H1 (cell line): ENCODE measurements around the gene DRD2. TPM values are rescaled to one million over a fixed set of nuclear protein-coding genes. Genes with fewer than 3 reads are reported as not detected.

ENCODE experiments used
- CTCF ChIA-PET: fragments of 300-600 bp; sonication (Branson Sonifier 250); formaldehyde crosslinking; loops from one replicate; lab custom pipeline; 2021; ENCODE audit not compliant: partially characterized antibody; lab: Charles Lee
- POLR2A ChIA-PET: fragments of 300-600 bp; sonication (Branson Sonifier 250); formaldehyde crosslinking; loops from one replicate; lab custom pipeline; 2021; ENCODE audit warnings: inconsistent platforms; ENCODE audit not compliant: partially characterized antibody; lab: Charles Lee
- DNase-seq, 2 experiments: peaks; one replicate each; pipeline versions ENCODE4 v3.0.0 to v3.0.0-alpha.2; 2010 to 2022; ENCODE audit warnings: low spot score in 2 of 2, low read depth in 1 of 2, mixed read lengths in 1 of 2
- FAIRE-seq: peaks from 2 replicates; lab custom pipeline; 2011; peaks lifted over from hg19 to GRCh38; lab: Jason Lieb, UNC
- H2AFZ ChIP-seq: 2 replicates; pipeline ENCODE4 v1.8.1; 2012; ENCODE audit warnings: low read length, inconsistent platforms
- H2AK5ac ChIP-seq: 2 replicates; pipeline ENCODE4 v1.6.1; 2013; ENCODE audit warnings: low read depth, low read length
- H2BK120ac ChIP-seq: replicated peaks from 2 replicates; pipeline ENCODE3; 2013; ENCODE audit warnings: low read depth, low read length, inconsistent platforms
- H2BK12ac ChIP-seq: 2 replicates; pipeline ENCODE4 v1.6.1; 2013; ENCODE audit warnings: low read depth, low read length
- H2BK15ac ChIP-seq: 2 replicates; pipeline ENCODE4 v1.6.1; 2013; ENCODE audit warnings: low read length
- H2BK20ac ChIP-seq: 2 replicates; pipeline ENCODE4 v1.6.1; 2013; ENCODE audit warnings: low read length
- H2BK5ac ChIP-seq: 2 replicates; pipeline ENCODE4 v1.6.1; 2013; ENCODE audit warnings: low read depth, low read length
- H3K14ac ChIP-seq: 2 replicates; pipeline ENCODE4 v1.6.1; 2013; ENCODE audit warnings: inconsistent platforms; ENCODE audit not compliant: insufficient read length
- H3K18ac ChIP-seq: 2 replicates; pipeline ENCODE4 v1.6.1; 2013; ENCODE audit warnings: low read length; ENCODE audit errors: extremely low read depth
- H3K23ac ChIP-seq: 2 replicates; pipeline ENCODE4 v1.6.1; 2013; ENCODE audit warnings: inconsistent platforms; ENCODE audit not compliant: insufficient read length
- H3K23me2 ChIP-seq: 2 replicates; pipeline ENCODE4 v1.6.1; 2013; ENCODE audit warnings: low read depth, low read length
- H3K27ac ChIP-seq: 2 replicates; pipeline ENCODE4 v1.6.1; 2011; ENCODE audit warnings: low read depth, low read length, inconsistent platforms
- H3K27me3 ChIP-seq, 4 experiments: replicated peaks in 1 of 4; 1 replicate in 1 of 4; 2 replicates in 3 of 4; pipeline versions ENCODE4 v1.6.1 to v1.8.1; 2011 to 2013; ENCODE audit warnings: low read length in 3 of 4, mild to moderate bottlenecking in 3 of 4, inconsistent platforms in 2 of 4, mixed read lengths in 2 of 4, moderate library complexity in 1 of 4; ENCODE audit not compliant: control insufficient read depth in 3 of 4, insufficient read depth in 3 of 4; ENCODE audit errors: extremely low read depth in 1 of 4
- H3K36me3 ChIP-seq, 4 experiments: 2 replicates each; pipeline versions ENCODE4 v1.6.1 to v1.8.1; 2011 to 2013; ENCODE audit warnings: mild to moderate bottlenecking in 4 of 4, low read length in 3 of 4, moderate library complexity in 2 of 4, control low read depth in 1 of 4, inconsistent platforms in 1 of 4; ENCODE audit not compliant: insufficient read depth in 4 of 4, control insufficient read depth in 2 of 4
- H3K4ac ChIP-seq: replicated peaks from 2 replicates; pipeline ENCODE3; 2013; ENCODE audit warnings: low read length, low read depth, mixed read lengths, inconsistent platforms; ENCODE audit not compliant: insufficient read length
- H3K4me1 ChIP-seq, 4 experiments: replicated peaks in 1 of 4; 1 replicate in 1 of 4; 2 replicates in 3 of 4; pipeline versions ENCODE4 v1.6.1 to v1.8.1; 2011 to 2013; ENCODE audit warnings: low read length in 3 of 4, inconsistent platforms in 2 of 4, mixed read lengths in 1 of 4; ENCODE audit not compliant: insufficient read depth in 4 of 4, control insufficient read depth in 3 of 4
- H3K4me2 ChIP-seq, 2 experiments: 2 replicates each; pipeline versions ENCODE4 v1.6.1 to v1.8.1; 2011 to 2013; ENCODE audit warnings: low read depth in 2 of 2, low read length in 2 of 2, control low read depth in 1 of 2, inconsistent platforms in 1 of 2, mild to moderate bottlenecking in 1 of 2; ENCODE audit not compliant: insufficient read depth in 1 of 2
- H3K4me3 ChIP-seq, 4 experiments: fragments of 200-600, 300-600 bp in 1 of 4; sonication (generic), shearing (Covaris generic), sonication (Bioruptor Twin) in 1 of 4; 2 replicates each; pipeline versions ENCODE4 v1.5.1 to v1.8.1; 2011 to 2016; ENCODE audit warnings: low read length in 4 of 4, low read depth in 3 of 4, control low read depth in 2 of 4, inconsistent platforms in 2 of 4, mild to moderate bottlenecking in 2 of 4, mixed read lengths in 1 of 4, moderate library complexity in 1 of 4; ENCODE audit not compliant: insufficient read depth in 2 of 4; ENCODE audit errors: extremely low read depth in 1 of 4
- H3K56ac ChIP-seq: replicated peaks from 2 replicates; pipeline ENCODE3; 2013; ENCODE audit warnings: low read depth, mild to moderate bottlenecking, mixed read lengths, low read length, inconsistent platforms; ENCODE audit not compliant: insufficient read length
- H3K79me1 ChIP-seq: 2 replicates; pipeline ENCODE4 v1.6.1; 2013; ENCODE audit warnings: low read depth, low read length, control low read depth
- H3K79me2 ChIP-seq, 2 experiments: 2 replicates each; pipeline versions ENCODE4 v1.6.1 to v1.8.1; 2012 to 2013; ENCODE audit warnings: low read length in 2 of 2, mild to moderate bottlenecking in 2 of 2, inconsistent platforms in 1 of 2; ENCODE audit not compliant: insufficient read depth in 2 of 2, control insufficient read depth in 1 of 2
- H3K9ac ChIP-seq, 4 experiments: replicated peaks in 1 of 4; 1 replicate in 1 of 4; 2 replicates in 3 of 4; pipeline versions ENCODE4 v1.6.1 to v1.8.1; 2011 to 2013; ENCODE audit warnings: low read depth in 3 of 4, low read length in 3 of 4, control low read depth in 2 of 4, mild to moderate bottlenecking in 2 of 4, moderate library complexity in 2 of 4, inconsistent platforms in 1 of 4; ENCODE audit errors: extremely low read depth in 1 of 4
- H3K9me3 ChIP-seq, 2 experiments: 2 replicates each; pipeline versions ENCODE4 v1.6.1 to v1.8.1; 2012 to 2013; ENCODE audit warnings: mild to moderate bottlenecking in 2 of 2, moderate library complexity in 2 of 2, control low read depth in 1 of 2, inconsistent platforms in 1 of 2, low read depth in 1 of 2, low read length in 1 of 2, mixed read lengths in 1 of 2; ENCODE audit not compliant: insufficient read depth in 2 of 2
- H4K20me1 ChIP-seq, 2 experiments: replicated peaks in 1 of 2; 2 replicates each; pipeline versions ENCODE3 to v1.8.1; 2011 to 2013; ENCODE audit warnings: inconsistent platforms in 2 of 2, low read length in 2 of 2, mild to moderate bottlenecking in 1 of 2; ENCODE audit not compliant: insufficient read depth in 2 of 2, control insufficient read depth in 1 of 2
- H4K5ac ChIP-seq: 2 replicates; pipeline ENCODE4 v1.6.1; 2013; ENCODE audit warnings: low read length, low read depth, mixed read lengths, inconsistent platforms; ENCODE audit not compliant: insufficient read length
- H4K8ac ChIP-seq: 2 replicates; pipeline ENCODE4 v1.8.0; 2013; ENCODE audit warnings: mild to moderate bottlenecking, moderate library complexity, low read length, inconsistent platforms; ENCODE audit not compliant: insufficient read depth; ENCODE audit errors: extremely low read depth
- H4K91ac ChIP-seq: replicated peaks from 2 replicates; pipeline ENCODE3; 2013; ENCODE audit warnings: low read length, mixed read lengths, inconsistent platforms; ENCODE audit not compliant: insufficient read length
- CHD1 ChIP-seq: IDR thresholded peaks from 2 replicates; pipeline ENCODE4 v1.6.1; 2012; ENCODE audit warnings: low read depth, low read length, improper control_type of control experiment
- CREB1 ChIP-seq: IDR thresholded peaks from 2 replicates; pipeline ENCODE4 v1.6.1; 2012; ENCODE audit warnings: inconsistent platforms
- CTBP2 ChIP-seq: IDR thresholded peaks from 2 replicates; pipeline ENCODE4 v1.7.0; 2011; ENCODE audit warnings: borderline replicate concordance, mild to moderate bottlenecking, moderate library complexity, mixed read lengths, low read length; ENCODE audit not compliant: insufficient read depth, insufficient read length
- HDAC6 ChIP-seq: IDR thresholded peaks from one replicate; pipeline ENCODE4 v1.7.1; 2012; ENCODE audit warnings: low read depth, mild to moderate bottlenecking, inconsistent platforms, low read length, moderate library complexity
- JUN ChIP-seq: IDR thresholded peaks from 2 replicates; pipeline ENCODE4 v1.6.1; 2011; ENCODE audit warnings: low read depth, mild to moderate bottlenecking, improper control_type of control experiment, low read length
- JUND ChIP-seq: IDR thresholded peaks from 2 replicates; pipeline ENCODE4 v1.6.1; 2011; ENCODE audit warnings: mild to moderate bottlenecking, improper control_type of control experiment, low read length
- KDM5A ChIP-seq: fragments of 200-600 bp; IDR thresholded peaks from 2 replicates; pipeline ENCODE4 v1.7.1; 2012; ENCODE audit warnings: mild to moderate bottlenecking, low read length, inconsistent platforms, mixed read lengths
- PHF8 ChIP-seq: fragments of 200-600 bp; sonication (generic); conservative IDR thresholded peaks from 2 replicates; pipeline ENCODE4 v1.7.1; 2012; ENCODE audit warnings: low read depth, mild to moderate bottlenecking, inconsistent platforms, low read length, moderate library complexity
- TAF1 ChIP-seq: IDR thresholded peaks from 2 replicates; pipeline ENCODE4 v1.6.1; 2011; ENCODE audit warnings: mild to moderate bottlenecking, low read depth, low read length
- TAF7 ChIP-seq: optimal IDR thresholded peaks from 2 replicates; pipeline ENCODE3; 2011; ENCODE audit warnings: low read depth, mild to moderate bottlenecking, inconsistent platforms, low read length, moderate library complexity, borderline replicate concordance
- TBP ChIP-seq: IDR thresholded peaks from 2 replicates; pipeline ENCODE4 v1.6.1; 2011; ENCODE audit warnings: low read depth, low read length, improper control_type of control experiment
- WGBS, 2 experiments: shearing (Covaris generic) in 1 of 2; methylation state at CpG; one replicate each; pipeline versions ENCODE4 v1.1.6 to v1.1.7; 2013 to 2015; ENCODE audit warnings: low lambda C conversion rate in 2 of 2, mixed read lengths in 2 of 2, inconsistent platforms in 1 of 2, low coverage in 1 of 2, missing lambda C conversion rate in 1 of 2; ENCODE audit not compliant: insufficient replicate concordance in 2 of 2, insufficient coverage in 1 of 2, insufficient read length in 1 of 2; ENCODE audit errors: extremely low coverage in 1 of 2, missing lambda C conversion rate in 1 of 2; 5-methylcytosine and 5-hydroxymethylcytosine counted together
- polyA plus RNA-seq, 7 experiments: library from polyadenylated mRNA; depleted of rRNA in 3 of 7; stranded (reverse) in 5 of 7; unstranded in 2 of 7; fragments of >200 nt in 5 of 7; fragments of 200-250 nt in 2 of 7; gene quantifications; 1 replicate in 5 of 7; 2 replicates in 1 of 7; 4 replicates in 1 of 7; pipeline versions ENCODE4 v1.2.1 to v1.2.3, GENCODE V29; 2011 to 2013; ENCODE audit warnings: missing spikeins in 2 of 7, mixed read lengths in 2 of 7
- total RNA-seq: library from RNA; stranded (reverse); fragmentation: NEBNext Ultra II Directional; extraction: Animal tissue kit (Norgen Biotek cat#: 25700); gene quantifications from 2 replicates; pipeline ENCODE4 v1.2.1, GENCODE V29; 2021

DRD2 gene
- total and polyA plus RNA-seq, 2 of the 8 experiments (the other 6 are each of a cell fraction or from before 2014, with no cell fraction given): 0.26 to 0.41 TPM

GRCh38 chr11:113373306-113373705 lies 101.9 kb downstream of the DRD2 start:
- Histone ChIP-seq H3K56ac (no peak overlapping the region), H3K9ac (no peak overlapping the region), H2BK12ac (no peak overlapping the region), H4K91ac (no peak overlapping the region), H2BK120ac (no peak overlapping the region), H3K79me2 (no peaks in the 10 kb centered on the region), H3K23ac (no peak overlapping the region), H3K79me1 (no peaks in the 10 kb centered on the region), H2BK15ac (no peak overlapping the region), H4K5ac (no peak overlapping the region), H3K4ac (no peak overlapping the region), H2BK5ac (no peak overlapping the region), H2AK5ac (no peak overlapping the region), H3K36me3 (no peaks in the 10 kb centered on the region), H4K8ac (no peak overlapping the region), H3K27ac (no peak overlapping the region), H3K27me3 (no peaks in the 10 kb centered on the region), H3K23me2 (no peaks in the 10 kb centered on the region; the same call in 1 of the 2 replicates), H3K4me2 (no peak overlapping the region), H3K18ac (no peak overlapping the region), H3K4me3 (no peak overlapping the region), H2AFZ (no peak overlapping the region), H4K20me1 (no peaks in the 10 kb centered on the region), H3K4me1 (peaks cover 0 to 2% (median 0%) of the 10 kb centered on the region in 4 experiments; a peak in 1 of 7 replicates), H3K14ac (no peak overlapping the region), H3K9me3 (no peaks in the 10 kb centered on the region), H2BK20ac (no peak overlapping the region)
- WGBS, 2 experiments: 85% methylated on average over 3 of the region's 3 CpGs; no CpG with 5 or more reads in 1 of the 2 experiments
- POLR2A ChIA-PET: no interaction called here
- TF ChIP-seq TAF1: no peak
- no peak for TF ChIP-seq CTBP2
- TF ChIP-seq JUND: no peak
- TF ChIP-seq KDM5A: no peak
- no peak for TF ChIP-seq HDAC6
- TF ChIP-seq TAF7: no peak
- TF ChIP-seq CREB1: no peak
- TF ChIP-seq PHF8: no peak
- TF ChIP-seq TBP: no peak
- no peak for TF ChIP-seq JUN
- TF ChIP-seq CHD1: no peak
- FAIRE-seq (no peak), DNase-seq (no peak)
- CTCF ChIA-PET: interaction anchor here (0.8 to 1.3 kb wide), 4 partner anchors 28 to 352 kb away, joined by 3 to 6 read pairs (median 4); no protein-coding TSS in a partner anchor
